ENCODE data around the gene HTATSF1. TPM values are rescaled to one million over a fixed set of nuclear protein-coding genes. Genes with fewer than 3 reads are reported as not detected.
A peak's percentile ranks its signal among the peaks of the same experiment; 100 is the strongest.

HTATSF1 gene
- total RNA-seq, 1 donor from 2014 or later: 60.9 TPM

DNA sequence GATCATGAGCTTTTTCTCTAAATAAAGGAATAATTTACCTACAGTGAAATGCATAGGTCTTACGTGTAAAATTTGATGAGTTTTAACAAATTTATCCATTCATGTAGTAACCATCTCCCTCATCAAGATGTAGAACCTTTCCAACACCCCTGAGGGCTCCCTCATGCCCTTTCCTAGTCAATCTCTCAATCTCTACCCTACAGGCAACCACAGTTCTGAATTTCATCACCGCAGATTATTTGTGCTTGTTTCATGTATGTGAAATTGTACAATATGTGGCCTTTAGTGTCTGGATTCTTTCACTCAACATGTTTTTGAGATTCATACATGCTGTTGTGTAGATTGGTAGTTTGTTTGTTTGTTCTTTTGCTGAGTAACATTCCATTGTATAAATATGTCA lies 36.7 kb downstream of the HTATSF1 start:
- Histone ChIP-seq H3K27me3 (no peaks in the 10 kb centered on the region), H3K4me3 (no peak overlapping the region), H3K27ac (no peak overlapping the region), H3K36me3 (no peaks in the 10 kb centered on the region), H3K4me1 (no peaks in the 10 kb centered on the region), H3K9me3 (no peaks in the 10 kb centered on the region)
- intact Hi-C loops (cut with DNase I): no loop called here
- TF ChIP-seq POLR2AphosphoS5 (IDR thresholded peaks at IDR 0.05; ENCODE audit: insufficient read depth in 1 of 2, low read depth in 1 of 2) (no peak), POLR2A (IDR thresholded peaks at IDR 0.05) (no peak)
- TF ChIP-seq, protein P1, sequence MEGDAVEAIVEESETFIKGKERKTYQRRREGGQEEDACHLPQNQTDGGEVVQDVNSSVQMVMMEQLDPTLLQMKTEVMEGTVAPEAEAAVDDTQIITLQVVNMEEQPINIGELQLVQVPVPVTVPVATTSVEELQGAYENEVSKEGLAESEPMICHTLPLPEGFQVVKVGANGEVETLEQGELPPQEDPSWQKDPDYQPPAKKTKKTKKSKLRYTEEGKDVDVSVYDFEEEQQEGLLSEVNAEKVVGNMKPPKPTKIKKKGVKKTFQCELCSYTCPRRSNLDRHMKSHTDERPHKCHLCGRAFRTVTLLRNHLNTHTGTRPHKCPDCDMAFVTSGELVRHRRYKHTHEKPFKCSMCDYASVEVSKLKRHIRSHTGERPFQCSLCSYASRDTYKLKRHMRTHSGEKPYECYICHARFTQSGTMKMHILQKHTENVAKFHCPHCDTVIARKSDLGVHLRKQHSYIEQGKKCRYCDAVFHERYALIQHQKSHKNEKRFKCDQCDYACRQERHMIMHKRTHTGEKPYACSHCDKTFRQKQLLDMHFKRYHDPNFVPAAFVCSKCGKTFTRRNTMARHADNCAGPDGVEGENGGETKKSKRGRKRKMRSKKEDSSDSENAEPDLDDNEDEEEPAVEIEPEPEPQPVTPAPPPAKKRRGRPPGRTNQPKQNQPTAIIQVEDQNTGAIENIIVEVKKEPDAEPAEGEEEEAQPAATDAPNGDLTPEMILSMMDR (IDR thresholded peaks at IDR 0.05): no peak
- DNase-seq (ENCODE audit: extremely low spot score in 2 of 2): no peak

DNA sequence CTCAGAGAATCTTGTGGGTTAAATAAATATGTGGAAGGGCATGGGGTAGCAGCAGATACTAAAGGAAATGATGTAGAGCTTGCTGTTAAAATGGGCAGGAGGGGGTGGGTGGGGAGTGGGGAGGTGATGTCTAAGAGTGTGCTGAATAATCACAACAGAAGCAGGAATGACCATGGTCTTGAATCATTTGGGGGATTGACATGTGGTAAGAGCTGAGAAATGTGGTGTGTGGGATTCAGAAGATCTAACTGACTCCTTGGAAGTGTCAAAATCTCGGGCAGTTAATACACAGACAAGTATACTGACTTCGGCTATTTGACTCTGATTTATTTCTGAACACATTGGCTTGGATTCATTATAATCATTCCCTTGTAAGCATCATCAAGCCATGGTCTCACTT lies 41.4 kb downstream of the HTATSF1 start:
- no peaks in the 10 kb centered on the region for H3K4me1 ChIP-seq
- no peak overlapping the region for H3K27ac ChIP-seq
- H3K36me3 ChIP-seq: no peaks in the 10 kb centered on the region
- DNase-seq (ENCODE audit: extremely low spot score in 2 of 2): no peak
- H3K27me3 ChIP-seq: no peaks in the 10 kb centered on the region
- no peak overlapping the region for H3K4me3 ChIP-seq
- TF ChIP-seq, protein P1 (IDR thresholded peaks at IDR 0.05): no peak
- TF ChIP-seq POLR2A (IDR thresholded peaks at IDR 0.05): no peak
- no peak for TF ChIP-seq POLR2AphosphoS5 (IDR thresholded peaks at IDR 0.05; ENCODE audit: insufficient read depth in 1 of 2, low read depth in 1 of 2)
- intact Hi-C loops (cut with DNase I): no loop called here
- H3K9me3 ChIP-seq: no peaks in the 10 kb centered on the region

DNA sequence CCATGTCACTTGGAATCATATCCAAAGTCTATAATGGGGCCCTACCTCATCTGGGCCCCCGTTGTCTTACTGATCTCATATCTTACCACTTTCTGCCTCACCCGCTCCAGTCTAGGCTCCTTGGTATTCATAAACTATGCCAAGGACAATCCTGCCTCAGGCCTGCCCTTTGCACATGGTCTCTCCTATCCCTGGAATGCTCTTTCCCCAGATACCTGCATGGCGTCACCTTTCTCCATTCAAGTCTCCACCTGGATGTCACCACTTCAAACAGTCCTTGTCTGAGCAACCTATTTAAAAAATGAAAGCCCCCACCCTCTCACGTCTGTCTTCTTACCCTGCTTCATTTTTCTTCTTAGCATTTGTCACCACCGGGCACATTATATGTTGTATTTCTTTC lies 42.8 kb downstream of the HTATSF1 start:
- Histone ChIP-seq H3K4me3 (no peak overlapping the region), H3K27me3 (no peaks in the 10 kb centered on the region), H3K36me3 (no peaks in the 10 kb centered on the region), H3K9me3 (no peaks in the 10 kb centered on the region), H3K4me1 (no peaks in the 10 kb centered on the region), H3K27ac (no peak overlapping the region)
- intact Hi-C loops (cut with DNase I): no loop called here
- DNase-seq (ENCODE audit: extremely low spot score in 2 of 2): no peak
- TF ChIP-seq POLR2AphosphoS5 (IDR thresholded peaks at IDR 0.05; ENCODE audit: insufficient read depth in 1 of 2, low read depth in 1 of 2) (no peak), POLR2A (IDR thresholded peaks at IDR 0.05) (no peak)
- TF ChIP-seq, protein P1 (IDR thresholded peaks at IDR 0.05): no peak

DNA sequence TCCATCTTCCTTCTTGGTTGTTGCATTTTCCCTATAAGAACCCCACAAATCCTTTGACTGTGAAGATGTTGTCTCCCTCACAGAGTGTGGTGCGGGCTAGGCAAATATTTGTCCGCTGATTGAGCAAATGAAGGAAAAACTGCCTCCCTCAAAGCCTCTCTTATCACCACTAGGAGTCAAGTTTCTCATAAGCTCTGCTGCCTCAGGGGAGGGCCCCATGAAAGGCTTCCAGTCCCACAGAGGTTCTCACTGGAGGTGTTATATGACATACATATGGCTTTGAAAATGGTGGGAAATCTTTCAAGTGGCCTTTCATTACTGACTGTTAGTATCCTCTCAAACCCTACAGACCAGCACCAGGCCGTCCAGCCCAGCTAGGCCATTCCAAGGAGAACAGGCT lies 43.9 kb downstream of the HTATSF1 start:
- no peaks in the 10 kb centered on the region for H3K36me3 ChIP-seq
- H3K27ac ChIP-seq: no peak overlapping the region
- H3K9me3 ChIP-seq: no peaks in the 10 kb centered on the region
- H3K4me1 ChIP-seq: no peaks in the 10 kb centered on the region
- TF ChIP-seq POLR2A (IDR thresholded peaks at IDR 0.05) (no peak), POLR2AphosphoS5 (IDR thresholded peaks at IDR 0.05; ENCODE audit: insufficient read depth in 1 of 2, low read depth in 1 of 2) (no peak)
- TF ChIP-seq, protein P1 (IDR thresholded peaks at IDR 0.05): no peak
- H3K27me3 ChIP-seq: no peaks in the 10 kb centered on the region
- intact Hi-C loops (cut with DNase I): no loop called here
- H3K4me3 ChIP-seq: no peak overlapping the region
- peak in 1 of 2 donors; percentile 34 for DNase-seq (ENCODE audit: extremely low spot score in 2 of 2)

DNA sequence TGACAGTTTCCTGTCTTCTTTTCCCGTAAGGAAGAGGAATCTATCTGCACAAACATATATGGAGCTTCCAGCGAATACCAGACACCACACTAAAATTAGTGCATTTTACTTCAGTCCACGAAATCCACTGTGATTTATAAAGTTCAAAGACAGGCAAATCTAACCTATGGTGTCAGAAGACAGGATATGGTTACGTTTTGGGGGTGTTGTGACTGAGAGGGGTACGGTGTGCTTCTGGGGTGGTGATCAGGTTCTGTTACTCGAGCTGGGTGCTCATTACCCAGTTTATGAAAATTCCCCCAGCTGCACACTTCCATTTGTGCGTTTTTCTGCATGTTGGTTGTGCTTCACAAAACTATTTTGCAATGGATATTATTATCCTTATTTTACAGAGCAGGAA lies 44.9 kb downstream of the HTATSF1 start:
- Histone ChIP-seq H3K4me1 (no peaks in the 10 kb centered on the region), H3K27ac (no peak overlapping the region)
- intact Hi-C loops (cut with DNase I): no loop called here

More for the DNA sequence above, 44.9 kb downstream of the HTATSF1 start:
- Histone ChIP-seq H3K9me3 (no peaks in the 10 kb centered on the region), H3K4me3 (no peak overlapping the region), H3K36me3 (no peaks in the 10 kb centered on the region), H3K27me3 (no peaks in the 10 kb centered on the region)
- TF ChIP-seq POLR2AphosphoS5 (IDR thresholded peaks at IDR 0.05; ENCODE audit: insufficient read depth in 1 of 2, low read depth in 1 of 2) (no peak), POLR2A (IDR thresholded peaks at IDR 0.05) (no peak)
- TF ChIP-seq, protein P1 (IDR thresholded peaks at IDR 0.05): no peak
- DNase-seq (ENCODE audit: extremely low spot score in 2 of 2): peak in 1 of 2 donors; percentile 44

All from vagina (tissue), 2 donors.